Adrenal gland (tissue), 12 donors: Measurements from ENCODE around the gene TPRN. TPM values are rescaled to one million over a fixed set of nuclear protein-coding genes. Genes with fewer than 3 reads are reported as not detected.

Source experiments
- DNase-seq, 7 donors: peaks; one replicate each; pipeline ENCODE4 v3.0.0-alpha.2; 2019 to 2020
- H3K27ac ChIP-seq, 5 donors: fragments of 200-600 bp; sonication (generic) in 4 of 5; 1 replicate in 3 of 5; 2 replicates in 2 of 5; pipeline versions ENCODE4 v1.5.1 to v1.8.0; 2016 to 2020; ENCODE audit warnings: mild to moderate bottlenecking in 1 of 5
- H3K27me3 ChIP-seq: fragments of 200-600 bp; 2 replicates; pipeline ENCODE4 v1.8.0; 2021
- H3K36me3 ChIP-seq, 2 donors: fragments of 200-600 bp; replicated peaks in 1 of 2; 1 replicate in 1 of 2; 2 replicates in 1 of 2; pipeline versions ENCODE4 v1.5.1 to v1.8.0; 2018 to 2022
- H3K4me1 ChIP-seq, 2 donors: fragments of 200-600 bp; replicated peaks in 1 of 2; 1 replicate in 1 of 2; 2 replicates in 1 of 2; pipeline versions ENCODE4 v1.5.1 to v1.8.0; 2018 to 2021
- H3K4me3 ChIP-seq, 4 donors: fragments of 200-600 bp; sonication (generic) in 3 of 4; one replicate each; pipeline ENCODE4 v1.5.1; 2016 to 2018
- H3K9me3 ChIP-seq, 3 donors: fragments of 200-600 bp; sonication (generic) in 1 of 3; replicated peaks in 1 of 3; 1 replicate in 2 of 3; 2 replicates in 1 of 3; pipeline versions ENCODE4 v1.5.1 to v1.8.0; 2016 to 2021
- POLR2A ChIP-seq, 2 donors: fragments of 450-650 bp; IDR thresholded peaks; one replicate each; pipeline ENCODE4 v1.6.1; 2017; ENCODE audit warnings: antibody characterized with exemption in 2 of 2, mild to moderate bottlenecking in 2 of 2, moderate library complexity in 1 of 2
- WGBS, 4 donors: extraction: QIAGEN DNeasy Blood & Tissue Kit in 2 of 4; methylation state at CpG; one replicate each; pipeline versions ENCODE4 v1.1.5 to v1.1.7; 2013 to 2017; 5-methylcytosine and 5-hydroxymethylcytosine counted together
- intact Hi-C, 2 donors: fragments of 100-400 bp; cut with DNase I; formaldehyde crosslinking; loops; one replicate each; pipeline versions ENCODE4 v1.14.1 to v1.15.0; 2022 to 2023
- polyA plus RNA-seq, 3 donors: library from polyadenylated mRNA; stranded (reverse); fragments of 200-250 nt in 2 of 3; fragments of 350-450 nt in 1 of 3; fragmentation: Illumina TruSeq in 1 of 3; extraction: RNeasy Lipid Tissue Mini Kit (QIAGEN cat#74804) in 1 of 3; gene quantifications; one replicate each; pipeline ENCODE4 v1.2.3, GENCODE V29; 2013 to 2014
- total RNA-seq, 9 donors: library from RNA; depleted of rRNA in 4 of 9; stranded (reverse); fragments of >200 nt in 4 of 9; fragments of 120-200 nt in 1 of 9; fragmentation: NEBNext Ultra II Directional in 1 of 9; extraction: Animal tissue kit (Norgen Biotek cat#: 25700) in 1 of 9; gene quantifications; one replicate each; pipeline versions ENCODE4 v1.1.0 to v1.2.4, GENCODE V29; 2013 to 2023
- TF ChIP-seq, protein P1 (sequence below), 6 experiments: fragments of 450-650 bp in 4 of 6; fragments of 200-600 bp in 2 of 6; sonication (generic) in 1 of 6; IDR thresholded peaks; 1 replicate in 5 of 6; 2 replicates in 1 of 6; pipeline versions ENCODE4 v1.5.1 to v1.8.0; 2016 to 2021; ENCODE audit warnings: antibody characterized with exemption in 6 of 6, mild to moderate bottlenecking in 2 of 6, moderate library complexity in 1 of 6
- donor health status: healthy with polysubstance abuse.
- donor health status: Bipolar disorder and iron deficiency.
- donor health status: DM: yes; HTN: yes; CAD: no.
- donor health status: DM: no; HTN: no; CAD: no.
- donor health status: DM: no; HTN: no; CAD: no.
- donor health status: DM: yes; HTN: yes; CAD: no.

The TPRN gene
- total and polyA plus RNA-seq, 12 donors: 1.4 to 23.5 (median 8.5) TPM

DNA sequence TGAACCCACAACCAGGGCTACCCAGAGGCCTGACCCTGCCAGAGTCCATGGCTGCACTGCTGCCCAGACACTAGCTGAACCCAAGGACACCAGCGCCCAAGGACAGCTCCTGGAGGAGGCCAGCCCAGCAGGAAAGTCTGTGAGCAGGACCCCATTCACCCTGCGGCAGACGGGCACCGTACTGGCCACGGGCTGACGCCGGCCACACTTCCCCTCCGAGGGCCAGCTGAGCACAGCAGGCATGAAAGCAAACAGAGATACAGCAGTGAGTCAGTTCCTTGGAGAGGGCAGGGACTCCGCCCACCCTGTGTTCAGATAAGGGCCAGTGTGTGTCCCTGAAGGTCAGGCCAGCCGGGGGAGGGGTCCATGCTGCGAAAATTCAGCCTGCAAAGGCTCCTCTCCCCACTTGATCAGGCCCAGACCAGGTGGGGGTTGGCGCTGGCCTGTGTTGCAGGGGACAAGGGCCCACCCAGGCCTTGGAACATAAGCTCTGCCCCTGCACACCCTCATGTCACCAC, 18.3 kb upstream of the TPRN start:
- 33 to 67% (median 48%) methylated on average over 10 to 12 of the region's 12 CpGs for WGBS, 4 donors
- TF ChIP-seq, protein P1, sequence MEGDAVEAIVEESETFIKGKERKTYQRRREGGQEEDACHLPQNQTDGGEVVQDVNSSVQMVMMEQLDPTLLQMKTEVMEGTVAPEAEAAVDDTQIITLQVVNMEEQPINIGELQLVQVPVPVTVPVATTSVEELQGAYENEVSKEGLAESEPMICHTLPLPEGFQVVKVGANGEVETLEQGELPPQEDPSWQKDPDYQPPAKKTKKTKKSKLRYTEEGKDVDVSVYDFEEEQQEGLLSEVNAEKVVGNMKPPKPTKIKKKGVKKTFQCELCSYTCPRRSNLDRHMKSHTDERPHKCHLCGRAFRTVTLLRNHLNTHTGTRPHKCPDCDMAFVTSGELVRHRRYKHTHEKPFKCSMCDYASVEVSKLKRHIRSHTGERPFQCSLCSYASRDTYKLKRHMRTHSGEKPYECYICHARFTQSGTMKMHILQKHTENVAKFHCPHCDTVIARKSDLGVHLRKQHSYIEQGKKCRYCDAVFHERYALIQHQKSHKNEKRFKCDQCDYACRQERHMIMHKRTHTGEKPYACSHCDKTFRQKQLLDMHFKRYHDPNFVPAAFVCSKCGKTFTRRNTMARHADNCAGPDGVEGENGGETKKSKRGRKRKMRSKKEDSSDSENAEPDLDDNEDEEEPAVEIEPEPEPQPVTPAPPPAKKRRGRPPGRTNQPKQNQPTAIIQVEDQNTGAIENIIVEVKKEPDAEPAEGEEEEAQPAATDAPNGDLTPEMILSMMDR (IDR thresholded peaks at IDR 0.05): no peak
- TF ChIP-seq POLR2A (IDR thresholded peaks at IDR 0.05): peak in 1 of 2 donors; percentile 81
- peak overlapping the region; percentile 19 to 82 (median 69) for H3K27ac ChIP-seq
- DNase-seq: peak; percentile 70 to 92 (median 89)
- H3K4me1 ChIP-seq: peaks cover 29 to 31% of the 10 kb centered on the region in 2 donors
- intact Hi-C loops: no loop called here
- no peaks in the 10 kb centered on the region for H3K36me3 ChIP-seq
- peak overlapping the region in 1 of 4 donors; percentile 59 for H3K4me3 ChIP-seq
- no peaks in the 10 kb centered on the region for H3K27me3 ChIP-seq
- no peaks in the 10 kb centered on the region for H3K9me3 ChIP-seq

DNA sequence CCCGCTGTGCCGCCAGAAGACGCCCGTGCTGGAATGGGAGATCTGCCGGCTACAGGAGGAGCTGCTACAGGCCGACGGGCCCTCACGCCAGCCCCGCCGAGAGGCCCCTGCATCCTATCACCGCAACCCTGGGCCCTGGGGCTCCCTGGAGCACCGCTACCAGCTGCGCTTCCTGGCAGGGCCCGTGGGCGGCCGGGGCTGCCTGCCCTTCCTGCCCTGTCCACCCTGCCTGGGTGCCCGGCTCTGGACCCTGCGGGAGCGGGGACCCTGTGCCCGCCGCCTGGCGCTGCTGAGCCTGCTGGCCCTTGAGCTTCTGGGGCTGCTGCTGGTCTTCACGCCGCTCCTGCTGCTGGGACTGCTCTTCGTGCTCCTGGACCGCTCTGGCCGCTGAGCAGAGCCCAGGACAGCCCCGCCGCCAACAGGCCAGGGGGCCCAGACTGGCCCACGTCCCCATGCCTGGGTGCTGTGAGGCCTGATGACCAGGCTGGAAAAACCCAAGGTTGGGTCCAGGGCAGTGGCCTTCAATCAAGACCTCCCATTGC, 17.7 kb upstream of the TPRN start:
- 63 to 92% (median 67%) methylated on average over 9 to 30 of the region's 30 CpGs for WGBS, 4 donors
- H3K27me3 ChIP-seq: no peaks in the 10 kb centered on the region
- peaks cover 29% of the 10 kb centered on the region in 2 donors for H3K4me1 ChIP-seq
- H3K9me3 ChIP-seq: no peaks in the 10 kb centered on the region
- intact Hi-C loops: no loop called here
- H3K27ac ChIP-seq: peak overlapping the region; percentile 19 to 82 (median 69)
- H3K36me3 ChIP-seq: no peaks in the 10 kb centered on the region
- TF ChIP-seq, protein P1 (IDR thresholded peaks at IDR 0.05): no peak
- TF ChIP-seq POLR2A (IDR thresholded peaks at IDR 0.05): no peak
- DNase-seq: no peak
- peak overlapping the region in 1 of 4 donors; percentile 59 for H3K4me3 ChIP-seq

DNA sequence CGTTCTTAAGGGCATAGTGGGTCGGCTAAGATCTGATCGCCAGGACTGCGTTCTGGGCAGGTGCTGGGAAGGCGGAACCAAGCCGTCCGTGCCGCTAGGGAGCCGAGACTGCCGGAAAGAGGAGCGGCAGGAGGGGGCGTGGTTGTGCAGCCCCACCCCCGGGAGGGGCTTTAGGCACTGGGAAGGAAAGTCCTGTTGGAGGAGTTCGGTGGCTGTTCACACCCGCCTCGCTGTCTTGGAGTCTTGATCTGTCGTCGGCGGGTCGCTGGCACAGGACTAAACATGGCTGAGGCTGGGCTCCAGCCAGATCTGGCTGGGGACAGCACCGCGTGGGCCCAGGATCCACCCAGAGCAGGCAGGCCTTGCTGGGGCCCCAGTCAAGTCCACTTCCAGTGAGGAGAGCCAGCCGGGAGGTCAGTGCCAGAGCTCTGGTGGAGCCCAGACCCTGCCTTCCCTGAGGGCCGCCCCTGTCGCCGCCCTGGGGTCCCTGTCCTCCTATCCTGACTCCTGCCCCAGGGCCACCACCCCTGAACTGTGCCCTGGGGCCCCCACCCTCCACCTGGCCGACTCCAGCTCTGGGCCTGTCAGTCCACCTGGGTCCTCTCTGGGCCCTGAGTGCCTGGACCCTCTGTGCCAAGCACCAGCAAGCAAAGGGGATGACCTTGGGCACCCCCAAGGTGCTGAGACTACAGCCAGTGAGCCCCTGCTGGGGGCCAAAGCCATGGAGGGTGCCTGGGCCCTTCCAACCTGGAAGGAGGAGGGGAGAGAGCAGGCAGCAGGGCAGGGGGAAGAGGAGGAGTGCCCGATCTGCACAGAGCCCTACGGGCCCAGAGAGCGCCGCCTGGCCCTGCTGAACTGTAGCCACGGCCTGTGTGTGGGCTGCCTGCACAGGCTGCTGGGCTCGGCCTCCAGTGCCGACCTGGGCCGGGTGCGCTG, 17.0 kb upstream of the TPRN start:
- DNase-seq: peak; percentile 83 to 95 (median 92)
- TF ChIP-seq, protein P1 (IDR thresholded peaks at IDR 0.05): peak in 2 of 6 experiments; percentile 4 to 17
- peak in 1 of 2 donors; percentile 81 for TF ChIP-seq POLR2A (IDR thresholded peaks at IDR 0.05)
- Histone ChIP-seq H3K4me1 (peaks cover 23 to 24% of the 10 kb centered on the region in 2 donors), H3K9me3 (no peaks in the 10 kb centered on the region), H3K36me3 (no peaks in the 10 kb centered on the region), H3K27me3 (no peaks in the 10 kb centered on the region), H3K4me3 (peak overlapping the region in 2 of 4 donors; percentile 33 to 59), H3K27ac (peak overlapping the region; percentile 58 to 82 (median 69))
- 27 to 59% (median 50%) methylated on average over 11 to 36 of the region's 36 CpGs for WGBS, 4 donors
- intact Hi-C loops: no loop called here
